Renal cortex interstitium (tissue), 15 donors: Measurements from ENCODE around the gene FAM236C. TPM values are rescaled to one million over a fixed set of nuclear protein-coding genes. Genes with fewer than 3 reads are reported as not detected.
"Not testable (repeated sequence)": the region's sequence is repeated elsewhere in the genome, so short reads cannot be mapped to it uniquely, and the experiment has no call there.

Experiments used
- DNase-seq, 11 donors: peaks; one replicate each; pipeline ENCODE4 v3.0.0-alpha.2; 2013; ENCODE audit warnings: low read depth in 9 of 11, low spot score in 4 of 11; ENCODE audit errors: extremely low read depth in 1 of 11
- long read RNA-seq, 16 experiments: transcript quantifications; one replicate each; lab custom pipeline, GENCODE V29; 2026
- polyA plus RNA-seq, 3 donors: library from polyadenylated mRNA; unstranded; fragments of 120-200 nt; gene quantifications; one replicate each; pipeline ENCODE4 v1.2.1, GENCODE V29; 2013; ENCODE audit not compliant: insufficient read length in 3 of 3

The FAM236C gene
- not detected for polyA plus RNA-seq
- long read RNA-seq, donor 1: 0 reads
- long read RNA-seq, donor 2: 0 reads
- long read RNA-seq, donor 3: 0 reads
- long read RNA-seq, donor 4: 0 reads
- long read RNA-seq, donor 5: 0 reads
- long read RNA-seq, donor 6: 0 reads
- long read RNA-seq, donor 7: 0 reads
- long read RNA-seq, donor 8: 0 reads
- long read RNA-seq, donor 9: 0 reads
- long read RNA-seq, donor 10: 0 reads
- long read RNA-seq, donor 11: 0 reads
- long read RNA-seq, donor 12: 0 reads
- long read RNA-seq, donor 13: 0 reads
- long read RNA-seq, donor 14: 0 reads
- long read RNA-seq, donor 15: 0 reads
- long read RNA-seq, donor 16: 0 reads

GRCh38 chrX:72912315-72912714, at the start of gene FAM236C:
Gene FAM236C, plus strand, starts transcription at chrX:72912615. Its CDS starts 100 bp downstream, at chrX:72912715.
- DNase-seq: not testable (repeated sequence)

- DNase-seq: not testable (repeated sequence)
Observed at GRCh38 chrX:72882898-72883297, 29.5 kb upstream of the FAM236C start.

- not testable (repeated sequence) for DNase-seq
Observed at GRCh38 chrX:72889740-72890139, 22.7 kb upstream of the FAM236C start.

GRCh38 chrX:72916096-72916495, 3.7 kb downstream of the FAM236C start:
- not testable (repeated sequence) for DNase-seq

- DNase-seq: not testable (repeated sequence)
Observed at GRCh38 chrX:72932283-72932682, 19.9 kb downstream of the FAM236C start.

- not testable (repeated sequence) for DNase-seq
Observed at GRCh38 chrX:72936455-72936854, 24.0 kb downstream of the FAM236C start.

GRCh38 chrX:72936882-72937455, 24.6 kb downstream of the FAM236C start:
- not testable (repeated sequence) for DNase-seq

GRCh38 chrX:72937906-72938305, 25.5 kb downstream of the FAM236C start, which contains the start of gene FAM236A:
Gene FAM236A, plus strand, starts transcription at chrX:72938206. Its CDS starts 57 bp downstream, at chrX:72938263.
- not testable (repeated sequence) for DNase-seq

- DNase-seq: not testable (repeated sequence)
Observed at GRCh38 chrX:72942272-72942671, 29.9 kb downstream of the FAM236C start.

GRCh38 chrX:72943035-72943818, 30.8 kb downstream of the FAM236C start:
- DNase-seq: not testable (repeated sequence)

- not testable (repeated sequence) for DNase-seq
Observed at GRCh38 chrX:72943819-72944169, 31.4 kb downstream of the FAM236C start, which contains the start of gene DMRTC1. Gene DMRTC1, minus strand, starts transcription at chrX:72943837. Its CDS starts 68,143 bp downstream, at chrX:72875694.

- DNase-seq: not testable (repeated sequence)
Observed at GRCh38 chrX:72959971-72960370, 47.6 kb downstream of the FAM236C start.

Other genes starting within 250 kb of the FAM236C start
- 1 to 10 TPM; 5.3 to 5.9 (median 5.6) TPM for gene PHKA1, start 198.3 kb upstream of the FAM236C start, polyA plus RNA-seq
- gene DMRTC1B, start 135.7 kb upstream of the FAM236C start, polyA plus RNA-seq: 1 to 10 TPM; 4.0 to 4.8 (median 4.6) TPM
- gene FAM236B, start 130.0 kb upstream of the FAM236C start, polyA plus RNA-seq: not detected
- not detected for gene FAM236D, start 104.4 kb upstream of the FAM236C start, polyA plus RNA-seq
- under 1 TPM in 2 of 3 donors, not detected in 1; 0.45 to 0.80 TPM for gene FAM236A, start 25.6 kb downstream of the FAM236C start, polyA plus RNA-seq
- gene DMRTC1, start 31.2 kb downstream of the FAM236C start, polyA plus RNA-seq: under 1 TPM; 0.30 to 0.57 (median 0.34) TPM
- gene PABPC1L2B, start 90.3 kb downstream of the FAM236C start, polyA plus RNA-seq: under 1 TPM in 1 of 3 donors, not detected in 2; 0.06 TPM
- gene PABPC1L2A, start 166.9 kb downstream of the FAM236C start, polyA plus RNA-seq: not detected